HepG2 (cell line): ENCODE measurements around the gene AP2A2. TPM values are rescaled to one million over a fixed set of nuclear protein-coding genes. Genes with fewer than 3 reads are reported as not detected.

Source experiments
- EZH2 ChIP-seq: conservative IDR thresholded peaks from 2 replicates; pipeline ENCODE4 v1.6.1; 2012; ENCODE audit warnings: mild to moderate bottlenecking, low read depth, low read length, moderate library complexity
- HNF4A ChIP-seq: sonication (generic); formaldehyde crosslinking; IDR thresholded peaks from 2 replicates; pipeline ENCODE4 v1.4.0; 2020; ENCODE audit warnings: missing genetic modification reagents
- IKZF1 ChIP-seq: fragments of 450-650 bp; IDR thresholded peaks from 2 replicates; pipeline ENCODE4 v1.7.1; 2016
- IRX3 ChIP-seq: sonication (generic); formaldehyde crosslinking; IDR thresholded peaks from 2 replicates; pipeline ENCODE4 v1.8.1; 2023; ENCODE audit warnings: mild to moderate bottlenecking, low read depth, missing genetic modification reagents, borderline replicate concordance
- LCORL ChIP-seq, 2 experiments: fragments of 450-650 bp in 1 of 2; sonication (generic) in 1 of 2; formaldehyde crosslinking in 1 of 2; IDR thresholded peaks; 2 replicates each; pipeline versions ENCODE4 v1.5.0 to v1.6.1; 2017 to 2020; ENCODE audit warnings: antibody characterized with exemption in 1 of 2, missing genetic modification reagents in 1 of 2
- MLLT10 ChIP-seq: sonication (generic); formaldehyde crosslinking; IDR thresholded peaks from 2 replicates; pipeline ENCODE4 v1.4.0; 2020; ENCODE audit warnings: missing genetic modification reagents
- NFIB ChIP-seq: sonication (generic); formaldehyde crosslinking; IDR thresholded peaks from 2 replicates; pipeline ENCODE4 v1.9.0; 2021; ENCODE audit warnings: missing genetic modification reagents, mild to moderate bottlenecking, borderline replicate concordance
- PHF5A ChIP-seq: IDR thresholded peaks from one replicate; pipeline ENCODE4 v1.6.1; 2018; ENCODE audit warnings: low read depth, missing genetic modification reagents; ENCODE audit not compliant: unreplicated experiment
- PHF8 ChIP-seq: sonication (generic); formaldehyde crosslinking; IDR thresholded peaks from 2 replicates; pipeline ENCODE4 v1.5.0; 2020; ENCODE audit warnings: missing genetic modification reagents
- POLR2AphosphoS5 ChIP-seq: IDR thresholded peaks from 2 replicates; pipeline ENCODE4 v1.6.1; 2012; ENCODE audit warnings: low read depth, low read length
- WIZ ChIP-seq: sonication (generic); formaldehyde crosslinking; IDR thresholded peaks from 2 replicates; pipeline ENCODE4 v1.5.1; 2020; ENCODE audit warnings: mild to moderate bottlenecking, missing genetic modification reagents
- ZBTB7A ChIP-seq: sonication (generic); formaldehyde crosslinking; IDR thresholded peaks from 2 replicates; pipeline ENCODE4 v1.8.0; 2022; ENCODE audit warnings: mild to moderate bottlenecking, missing genetic modification reagents
- ZFX ChIP-seq: sonication (generic); formaldehyde crosslinking; IDR thresholded peaks from 2 replicates; pipeline ENCODE4 v1.4.0; 2020; ENCODE audit warnings: mild to moderate bottlenecking, low read depth, missing genetic modification reagents, moderate library complexity
- ZIK1 ChIP-seq: sonication (generic); formaldehyde crosslinking; IDR thresholded peaks from 2 replicates; pipeline ENCODE4 v1.5.0; 2020; ENCODE audit warnings: mild to moderate bottlenecking, low read depth, missing genetic modification reagents, borderline replicate concordance
- ZNF230 ChIP-seq: sonication (generic); formaldehyde crosslinking; IDR thresholded peaks from 2 replicates; pipeline ENCODE4 v1.4.0; 2020; ENCODE audit warnings: mild to moderate bottlenecking, missing genetic modification reagents
- ZNF484 ChIP-seq: sonication (generic); formaldehyde crosslinking; IDR thresholded peaks from 2 replicates; pipeline ENCODE4 v1.5.1; 2020; ENCODE audit warnings: mild to moderate bottlenecking, low read depth, missing genetic modification reagents, borderline replicate concordance
- ZNF569 ChIP-seq: sonication (generic); formaldehyde crosslinking; IDR thresholded peaks from 2 replicates; pipeline ENCODE4 v1.5.0; 2020; ENCODE audit warnings: mild to moderate bottlenecking, missing genetic modification reagents, moderate library complexity, borderline replicate concordance
- ZSCAN20 ChIP-seq: sonication (generic); formaldehyde crosslinking; IDR thresholded peaks from 2 replicates; pipeline ENCODE4 v1.4.0; 2020; ENCODE audit warnings: missing genetic modification reagents, mild to moderate bottlenecking, borderline replicate concordance
- ZSCAN21 ChIP-seq: sonication (generic); formaldehyde crosslinking; IDR thresholded peaks from 2 replicates; pipeline ENCODE4 v1.8.0; 2022; ENCODE audit warnings: mild to moderate bottlenecking, missing genetic modification reagents, moderate library complexity, borderline replicate concordance
- polyA plus RNA-seq, 8 experiments: library from polyadenylated mRNA; depleted of rRNA in 3 of 8; stranded (reverse) in 7 of 8; unstranded in 1 of 8; fragments of >200 nt; fragmentation: Illumina TruSeq in 4 of 8; extraction: Trizol in 4 of 8; gene quantifications; 2 replicates each; pipeline versions ENCODE4 v1.2.1 to v1.2.3, GENCODE V29; 2011 to 2016; ENCODE audit warnings: low read depth in 4 of 8, missing spikeins in 1 of 8, mixed read lengths in 1 of 8; ENCODE audit not compliant: insufficient read depth in 1 of 8
- total RNA-seq, 5 experiments: library from RNA; depleted of rRNA; stranded (reverse); fragments of >200 nt; fragmentation: Illumina TruSeq; extraction: Trizol; gene quantifications; 2 replicates each; pipeline ENCODE4 v1.2.3, GENCODE V29; 2016; ENCODE audit warnings: low read depth in 1 of 5
- TF ChIP-seq, protein P1 (sequence below): sonication (generic); formaldehyde crosslinking; IDR thresholded peaks from 2 replicates; pipeline ENCODE4 v1.4.0; 2020; ENCODE audit warnings: missing genetic modification reagents, mild to moderate bottlenecking, borderline replicate concordance
- TF ChIP-seq, protein P2 (sequence below): sonication (generic); formaldehyde crosslinking; conservative IDR thresholded peaks from 2 replicates; pipeline ENCODE4 v1.8.0; 2022; ENCODE audit warnings: mild to moderate bottlenecking, moderate library complexity, missing genetic modification reagents
- TF ChIP-seq, protein P3 (sequence below), 2 experiments: sonication (generic) in 1 of 2; formaldehyde crosslinking in 1 of 2; IDR thresholded peaks; 2 replicates each; pipeline versions ENCODE4 v1.4.0 to v1.6.1; 2018 to 2020; ENCODE audit warnings: missing genetic modification reagents in 2 of 2, borderline replicate concordance in 1 of 2, low read depth in 1 of 2, mild to moderate bottlenecking in 1 of 2, missing biosample characterization in 1 of 2
- TF ChIP-seq, protein P4 (sequence below): sonication (generic); formaldehyde crosslinking; conservative IDR thresholded peaks from 2 replicates; pipeline ENCODE4 v1.8.1; 2023; ENCODE audit warnings: missing genetic modification reagents

Gene AP2A2
- total and polyA plus RNA-seq, 2 of the 13 experiments (the other 11 are each of a cell fraction or from before 2014, with no cell fraction given), result 25.7 to 75.7 TPM

DNA sequence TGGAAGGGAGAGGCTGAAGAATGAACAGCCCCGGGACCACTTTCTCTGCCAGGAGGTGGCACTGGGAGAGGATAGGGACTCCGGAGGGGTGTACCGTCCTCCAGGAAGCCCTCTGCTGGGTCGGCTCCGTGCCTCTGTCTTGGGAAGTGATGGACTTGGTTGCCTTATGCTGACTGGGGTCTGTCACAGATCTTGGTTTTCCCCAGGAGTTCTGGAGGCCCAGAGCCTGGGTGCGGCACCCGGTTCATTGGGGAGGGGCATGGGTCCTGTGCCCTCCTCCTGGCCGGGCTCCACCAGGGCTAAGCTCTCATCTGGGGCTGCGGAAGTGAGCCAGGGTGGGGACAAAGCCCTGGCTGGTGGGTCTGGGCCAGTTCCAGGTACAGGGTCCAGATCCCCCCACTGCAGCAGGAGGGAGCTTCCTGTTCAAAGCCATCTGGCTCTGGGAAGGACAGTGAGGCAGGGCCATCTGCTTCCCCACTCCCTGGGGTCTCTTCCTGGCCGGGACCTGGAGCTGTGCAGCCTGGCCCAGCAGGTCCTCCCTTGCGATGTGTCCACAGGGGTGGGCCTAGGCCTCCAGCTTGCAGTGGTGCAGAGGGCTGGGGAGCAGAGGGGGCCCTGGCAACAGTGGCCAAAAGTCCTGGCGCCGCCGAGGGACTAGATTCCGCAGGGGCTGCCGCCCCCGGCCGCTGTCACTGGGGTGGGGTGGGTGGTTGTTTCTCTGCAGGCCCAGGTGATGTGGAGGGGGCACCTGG is 1.1 kb upstream of the AP2A2 start (continued):
- TF ChIP-seq MLLT10 (CRISPR knock-in tag) (no peak), WIZ (no peak), ZIK1 (no peak; the same call in 1 of the 2 replicates), ZSCAN21 (CRISPR knock-in tag) (0 out of 2 replicates have a peak, but pooled peaks have one; percentile 10), ZSCAN20 (CRISPR knock-in tag) (no peak), ZNF569 (CRISPR knock-in tag) (no peak), EZH2 (no peak), ZFX (CRISPR knock-in tag) (peak; percentile 40; the same call in 1 of the 2 replicates), IKZF1 (no peak), ZNF484 (CRISPR knock-in tag) (no peak), PHF8 (CRISPR knock-in tag) (peak; percentile 56; the same call in 1 of the 2 replicates), ZBTB7A (CRISPR knock-in tag) (peak; percentile 61; the same call in 1 of the 2 replicates), LCORL (IDR thresholded peaks at IDR 0.05) (no peak), LCORL (CRISPR knock-in tag; IDR thresholded peaks at IDR 0.05) (peak; percentile 25; the same call in 1 of the 2 replicates), PHF5A (CRISPR knock-in tag) (no peak), ZNF230 (CRISPR knock-in tag) (0 out of 2 replicates have a peak, but pooled peaks have one; percentile 28), POLR2AphosphoS5 (peak; percentile 58), NFIB (CRISPR knock-in tag) (0 out of 2 replicates have a peak, but pooled peaks have one; percentile 55), IRX3 (CRISPR knock-in tag) (no peak), HNF4A (CRISPR knock-in tag) (peak; percentile 47; the same call in 1 of the 2 replicates)
- TF ChIP-seq, protein P1, sequence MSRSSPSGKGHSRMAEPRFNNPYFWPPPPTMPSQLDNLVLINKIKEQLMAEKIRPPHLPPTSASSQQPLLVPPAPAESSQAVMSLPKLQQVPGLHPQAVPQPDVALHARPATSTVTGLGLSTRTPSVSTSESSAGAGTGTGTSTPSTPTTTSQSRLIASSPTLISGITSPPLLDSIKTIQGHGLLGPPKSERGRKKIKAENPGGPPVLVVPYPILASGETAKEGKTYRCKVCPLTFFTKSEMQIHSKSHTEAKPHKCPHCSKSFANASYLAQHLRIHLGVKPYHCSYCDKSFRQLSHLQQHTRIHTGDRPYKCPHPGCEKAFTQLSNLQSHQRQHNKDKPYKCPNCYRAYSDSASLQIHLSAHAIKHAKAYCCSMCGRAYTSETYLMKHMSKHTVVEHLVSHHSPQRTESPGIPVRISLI, result no peak
- TF ChIP-seq, protein P2, sequence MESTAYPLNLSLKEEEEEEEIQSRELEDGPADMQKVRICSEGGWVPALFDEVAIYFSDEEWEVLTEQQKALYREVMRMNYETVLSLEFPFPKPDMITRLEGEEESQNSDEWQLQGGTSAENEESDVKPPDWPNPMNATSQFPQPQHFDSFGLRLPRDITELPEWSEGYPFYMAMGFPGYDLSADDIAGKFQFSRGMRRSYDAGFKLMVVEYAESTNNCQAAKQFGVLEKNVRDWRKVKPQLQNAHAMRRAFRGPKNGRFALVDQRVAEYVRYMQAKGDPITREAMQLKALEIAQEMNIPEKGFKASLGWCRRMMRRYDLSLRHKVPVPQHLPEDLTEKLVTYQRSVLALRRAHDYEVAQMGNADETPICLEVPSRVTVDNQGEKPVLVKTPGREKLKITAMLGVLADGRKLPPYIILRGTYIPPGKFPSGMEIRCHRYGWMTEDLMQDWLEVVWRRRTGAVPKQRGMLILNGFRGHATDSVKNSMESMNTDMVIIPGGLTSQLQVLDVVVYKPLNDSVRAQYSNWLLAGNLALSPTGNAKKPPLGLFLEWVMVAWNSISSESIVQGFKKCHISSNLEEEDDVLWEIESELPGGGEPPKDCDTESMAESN (CRISPR knock-in tag), result no peak
- TF ChIP-seq, protein P3, sequence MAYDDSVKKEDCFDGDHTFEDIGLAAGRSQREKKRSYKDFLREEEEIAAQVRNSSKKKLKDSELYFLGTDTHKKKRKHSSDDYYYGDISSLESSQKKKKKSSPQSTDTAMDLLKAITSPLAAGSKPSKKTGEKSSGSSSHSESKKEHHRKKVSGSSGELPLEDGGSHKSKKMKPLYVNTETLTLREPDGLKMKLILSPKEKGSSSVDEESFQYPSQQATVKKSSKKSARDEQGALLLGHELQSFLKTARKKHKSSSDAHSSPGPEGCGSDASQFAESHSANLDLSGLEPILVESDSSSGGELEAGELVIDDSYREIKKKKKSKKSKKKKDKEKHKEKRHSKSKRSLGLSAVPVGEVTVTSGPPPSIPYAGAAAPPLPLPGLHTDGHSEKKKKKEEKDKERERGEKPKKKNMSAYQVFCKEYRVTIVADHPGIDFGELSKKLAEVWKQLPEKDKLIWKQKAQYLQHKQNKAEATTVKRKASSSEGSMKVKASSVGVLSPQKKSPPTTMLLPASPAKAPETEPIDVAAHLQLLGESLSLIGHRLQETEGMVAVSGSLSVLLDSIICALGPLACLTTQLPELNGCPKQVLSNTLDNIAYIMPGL (CRISPR knock-in tag; IDR thresholded peaks at IDR 0.05; ENCODE audit: borderline replicate concordance in 1 of 2, low read depth in 1 of 2), result peak in 1 of 2 experiments; percentile 13; a peak in 2 of 4 replicates
- TF ChIP-seq, protein P4, sequence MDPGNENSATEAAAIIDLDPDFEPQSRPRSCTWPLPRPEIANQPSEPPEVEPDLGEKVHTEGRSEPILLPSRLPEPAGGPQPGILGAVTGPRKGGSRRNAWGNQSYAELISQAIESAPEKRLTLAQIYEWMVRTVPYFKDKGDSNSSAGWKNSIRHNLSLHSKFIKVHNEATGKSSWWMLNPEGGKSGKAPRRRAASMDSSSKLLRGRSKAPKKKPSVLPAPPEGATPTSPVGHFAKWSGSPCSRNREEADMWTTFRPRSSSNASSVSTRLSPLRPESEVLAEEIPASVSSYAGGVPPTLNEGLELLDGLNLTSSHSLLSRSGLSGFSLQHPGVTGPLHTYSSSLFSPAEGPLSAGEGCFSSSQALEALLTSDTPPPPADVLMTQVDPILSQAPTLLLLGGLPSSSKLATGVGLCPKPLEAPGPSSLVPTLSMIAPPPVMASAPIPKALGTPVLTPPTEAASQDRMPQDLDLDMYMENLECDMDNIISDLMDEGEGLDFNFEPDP (CRISPR knock-in tag), result no peak
